G401 (cell line): ENCODE data around the gene CHRDL2. TPM values are rescaled to one million over a fixed set of nuclear protein-coding genes. Genes with fewer than 3 reads are reported as not detected.

Experiments
- total RNA-seq: library from RNA; depleted of rRNA; stranded (reverse); fragments of >200 nt; shearing (Covaris generic); gene quantifications from 2 replicates; pipeline ENCODE4 v1.2.3, GENCODE V29; 2014; rRNA removed

CHRDL2 gene
- total RNA-seq, 1 experiment from 2014 or later: not detected

Other genes starting within 250 kb of the CHRDL2 start
- gene LIPT2, start 237.7 kb downstream of the CHRDL2 start, total RNA-seq: 9.4 and 26.9 TPM in 2 replicates
- 15.6 and 30.7 TPM in 2 replicates for gene POLD3, start 138.8 kb downstream of the CHRDL2 start, total RNA-seq
- gene RNF169, start 17.4 kb upstream of the CHRDL2 start, total RNA-seq: 6.4 and 10.9 TPM in 2 replicates
- 2.9 and 9.7 TPM in 2 replicates for gene XRRA1, start 217.7 kb upstream of the CHRDL2 start, total RNA-seq
- 17.0 and 29.7 TPM in 2 replicates for gene SPCS2, start 217.8 kb upstream of the CHRDL2 start, total RNA-seq